ENCODE measurements around the gene RANGAP1.

GRCh38 chr22:41311487-41311886 is 25.5 kb upstream of the RANGAP1 start:
- TF ChIP-seq CTCF (conservative IDR thresholded peaks at IDR 0.05; ENCODE audit: low read length), result no peak
- TF ChIP-seq EZH2phosphoT487 (IDR thresholded peaks at IDR 0.05; ENCODE audit: borderline replicate concordance, low read depth, low read length), result no peak

Measured in OCI-LY7 (cell line).